NCI-H526 treated with DMSO at 0.1 percent for 48 hours (cell line): ENCODE results near the gene PDZD8.
"Not testable (repeated sequence)": the region's sequence is repeated elsewhere in the genome, so short reads cannot be mapped to it uniquely, and the experiment has no call there.

Source experiments
- DNase-seq: peaks from one replicate; lab custom pipeline; 2025; lab: John Stamatoyannopoulos, UW

PDZD8 gene

GRCh38 chr10:117254774-117255735, 120.2 kb downstream of the PDZD8 start:
- no peak for DNase-seq

GRCh38 chr10:117254338-117254737, 120.9 kb downstream of the PDZD8 start:
- no peak for DNase-seq

- DNase-seq = no peak
These were observed 121.3 kb downstream of the PDZD8 start for GRCh38 chr10:117253908-117254307.

GRCh38 chr10:117250411-117250810, 124.8 kb downstream of the PDZD8 start:
- no peak for DNase-seq

GRCh38 chr10:117249493-117250093, 125.6 kb downstream of the PDZD8 start:
- no peak for DNase-seq

- no peak for DNase-seq
These were observed 126.3 kb downstream of the PDZD8 start for GRCh38 chr10:117248750-117249465.

- DNase-seq = no peak
These were observed 128.1 kb downstream of the PDZD8 start for GRCh38 chr10:117246997-117247671.

GRCh38 chr10:117242463-117242832, 132.8 kb downstream of the PDZD8 start:
- DNase-seq = no peak

- no peak for DNase-seq
These were observed 133.4 kb downstream of the PDZD8 start for GRCh38 chr10:117241541-117242462.

GRCh38 chr10:117240621-117241529, 134.4 kb downstream of the PDZD8 start, which contains the start of gene SLC18A2:
Gene SLC18A2, plus strand, starts transcription at chr10:117241114. Its CDS starts 580 bp downstream, at chr10:117241694.
- no peak for DNase-seq

- no peak for DNase-seq
These were observed 135.3 kb downstream of the PDZD8 start for GRCh38 chr10:117239721-117240620.

GRCh38 chr10:117239051-117239450, 136.2 kb downstream of the PDZD8 start:
- no peak for DNase-seq

GRCh38 chr10:117237401-117237991, 137.7 kb downstream of the PDZD8 start:
- no peak for DNase-seq

- not testable (repeated sequence) for DNase-seq
These were observed 145.1 kb downstream of the PDZD8 start for GRCh38 chr10:117230107-117230506.

- no peak for DNase-seq
These were observed 147.0 kb downstream of the PDZD8 start for GRCh38 chr10:117228210-117228609.
